K562 (cell line): Measurements from ENCODE around the gene MRPL55. TPM values are rescaled to one million over a fixed set of nuclear protein-coding genes. Genes with fewer than 3 reads are reported as not detected.

Experiments used
- ASH1L ChIP-seq: fragments of 450-650 bp; IDR thresholded peaks from 2 replicates; pipeline ENCODE4 v1.6.1; 2018; ENCODE audit warnings: borderline replicate concordance, mild to moderate bottlenecking, low read depth; ENCODE audit not compliant: partially characterized antibody
- CBX3 ChIP-seq, 2 experiments: IDR thresholded peaks; 1 replicate in 1 of 2; 2 replicates in 1 of 2; pipeline ENCODE4 v1.6.1; 2012; ENCODE audit warnings: inconsistent platforms in 2 of 2, low read length in 2 of 2, borderline replicate concordance in 1 of 2, control low read depth in 1 of 2
- NFYB ChIP-seq: IDR thresholded peaks from 2 replicates; pipeline ENCODE4 v1.6.1; 2011; ENCODE audit warnings: mild to moderate bottlenecking, moderate library complexity; ENCODE audit not compliant: insufficient read length; ENCODE audit errors: extremely low read depth
- SMARCC2 ChIP-seq: fragments of 450-650 bp; IDR thresholded peaks from 2 replicates; pipeline ENCODE4 v1.6.1; 2017; ENCODE audit warnings: antibody characterized with exemption, moderate library complexity, mild to moderate bottlenecking, low read depth
- TRIM24 ChIP-seq, 2 experiments: fragments of 450-650 bp; IDR thresholded peaks; 2 replicates each; pipeline ENCODE4 v1.6.1; 2016
- TRIM28 ChIP-seq: fragments of 450-650 bp; IDR thresholded peaks from 2 replicates; pipeline ENCODE4 v1.6.1; 2017
- ZBTB26 ChIP-seq: fragments of 450-650 bp; formaldehyde crosslinking; IDR thresholded peaks from 2 replicates; pipeline ENCODE4 v1.4.0; 2022; ENCODE audit warnings: missing genetic modification characterization
- ZNF133 ChIP-seq: fragments of 250-450 bp; sonication (Bioruptor Pico); IDR thresholded peaks from 2 replicates; pipeline ENCODE4 v1.4.0; 2020; ENCODE audit warnings: mild to moderate bottlenecking
- ZNF444 ChIP-seq: fragments of 250-450 bp; sonication (Bioruptor Pico); IDR thresholded peaks from 2 replicates; pipeline ENCODE4 v1.4.0; 2020; ENCODE audit warnings: mild to moderate bottlenecking, moderate library complexity
- polyA plus RNA-seq, 8 experiments: library from polyadenylated mRNA; depleted of rRNA in 4 of 8; stranded (reverse) in 5 of 8; unstranded in 3 of 8; fragments of >200 nt; fragmentation: Nextera tagmentation in 2 of 8; fragmentation: Illumina TruSeq in 1 of 8; extraction: Ambion mirVana in 2 of 8; extraction: Trizol in 1 of 8; gene quantifications; 2 replicates each; pipeline versions ENCODE4 v1.2.1 to v1.2.3, GENCODE V29; 2011 to 2014; ENCODE audit warnings: inconsistent platforms in 1 of 8, missing spikeins in 1 of 8
- total RNA-seq, 7 experiments: library from RNA; depleted of rRNA in 6 of 7; stranded (reverse); fragments of >200 nt in 6 of 7; fragmentation: Illumina TruSeq in 2 of 7; extraction: Trizol in 2 of 7; gene quantifications; 2 replicates each; pipeline versions ENCODE4 v1.2.1 to v1.2.3, GENCODE V29; 2011 to 2021; ENCODE audit warnings: low replicate concordance in 1 of 7

The MRPL55 gene
- total and polyA plus RNA-seq, 9 of the 15 experiments (the other 6 are each of a cell fraction or from before 2014, with no cell fraction given) = 34.9 to 228 (median 81.0) TPM

- TF ChIP-seq SMARCC2 (no peak), ASH1L (no peak), ZNF444 (CRISPR knock-in tag) (no peak), TRIM24 (IDR thresholded peaks at IDR 0.05) (peak in 1 of 2 experiments; percentile 34; a peak in 1 of 4 replicates), ZNF133 (CRISPR knock-in tag) (no peak), CBX3 (IDR thresholded peaks at IDR 0.05; ENCODE audit: borderline replicate concordance in 1 of 2, low read length in 2 of 2) (peak in 1 of 2 experiments; percentile 84; a peak in 1 of 3 replicates), ZBTB26 (CRISPR knock-in tag) (no peak), TRIM28 (peak; percentile 82), NFYB (no peak)
Measured at GRCh38 chr1:228094432-228095016, 14.6 kb downstream of the MRPL55 start (continued).
